Retinal pigment epithelial cell (primary cell): ENCODE results near the gene SLC44A3.

Experiments
- DNase-seq: peaks from one replicate; pipeline ENCODE4 v3.0.0-alpha.2; 2010; ENCODE audit warnings: low read depth
- H3K4me3 ChIP-seq: 2 replicates; pipeline ENCODE4 v1.5.1; 2011; ENCODE audit warnings: mild to moderate bottlenecking, low read length, control low read depth, moderate library complexity
- TF ChIP-seq, protein P1 (sequence below): conservative IDR thresholded peaks from 2 replicates; pipeline ENCODE4 v1.5.1; 2011; ENCODE audit warnings: low read depth, low read length, control low read depth, inconsistent platforms

The SLC44A3 gene

DNA sequence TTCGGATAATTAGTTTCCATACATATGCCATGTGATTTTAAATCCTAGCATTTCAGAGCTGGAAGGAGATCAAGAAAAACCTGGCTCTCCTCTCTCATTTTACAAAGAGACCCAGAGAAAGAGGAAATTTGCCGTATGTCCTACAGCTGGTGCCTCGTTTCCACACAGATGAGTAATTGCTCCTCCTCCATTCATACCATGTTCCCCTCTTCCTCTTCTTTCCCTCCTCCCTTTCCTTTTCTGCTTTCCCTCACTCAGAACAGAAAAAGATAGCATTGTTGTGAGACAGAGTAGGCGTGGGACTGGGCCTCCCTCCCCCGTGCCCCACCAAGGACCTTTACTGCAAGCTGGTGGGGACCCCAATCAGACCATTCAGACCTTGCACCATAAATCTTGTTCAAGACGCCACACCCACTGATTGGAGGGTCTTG lies 13.7 kb upstream of the SLC44A3 start:
- TF ChIP-seq, protein P1, sequence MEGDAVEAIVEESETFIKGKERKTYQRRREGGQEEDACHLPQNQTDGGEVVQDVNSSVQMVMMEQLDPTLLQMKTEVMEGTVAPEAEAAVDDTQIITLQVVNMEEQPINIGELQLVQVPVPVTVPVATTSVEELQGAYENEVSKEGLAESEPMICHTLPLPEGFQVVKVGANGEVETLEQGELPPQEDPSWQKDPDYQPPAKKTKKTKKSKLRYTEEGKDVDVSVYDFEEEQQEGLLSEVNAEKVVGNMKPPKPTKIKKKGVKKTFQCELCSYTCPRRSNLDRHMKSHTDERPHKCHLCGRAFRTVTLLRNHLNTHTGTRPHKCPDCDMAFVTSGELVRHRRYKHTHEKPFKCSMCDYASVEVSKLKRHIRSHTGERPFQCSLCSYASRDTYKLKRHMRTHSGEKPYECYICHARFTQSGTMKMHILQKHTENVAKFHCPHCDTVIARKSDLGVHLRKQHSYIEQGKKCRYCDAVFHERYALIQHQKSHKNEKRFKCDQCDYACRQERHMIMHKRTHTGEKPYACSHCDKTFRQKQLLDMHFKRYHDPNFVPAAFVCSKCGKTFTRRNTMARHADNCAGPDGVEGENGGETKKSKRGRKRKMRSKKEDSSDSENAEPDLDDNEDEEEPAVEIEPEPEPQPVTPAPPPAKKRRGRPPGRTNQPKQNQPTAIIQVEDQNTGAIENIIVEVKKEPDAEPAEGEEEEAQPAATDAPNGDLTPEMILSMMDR, result no peak
- no peak for DNase-seq
- H3K4me3 ChIP-seq, result peak overlapping the region; percentile 44

DNA sequence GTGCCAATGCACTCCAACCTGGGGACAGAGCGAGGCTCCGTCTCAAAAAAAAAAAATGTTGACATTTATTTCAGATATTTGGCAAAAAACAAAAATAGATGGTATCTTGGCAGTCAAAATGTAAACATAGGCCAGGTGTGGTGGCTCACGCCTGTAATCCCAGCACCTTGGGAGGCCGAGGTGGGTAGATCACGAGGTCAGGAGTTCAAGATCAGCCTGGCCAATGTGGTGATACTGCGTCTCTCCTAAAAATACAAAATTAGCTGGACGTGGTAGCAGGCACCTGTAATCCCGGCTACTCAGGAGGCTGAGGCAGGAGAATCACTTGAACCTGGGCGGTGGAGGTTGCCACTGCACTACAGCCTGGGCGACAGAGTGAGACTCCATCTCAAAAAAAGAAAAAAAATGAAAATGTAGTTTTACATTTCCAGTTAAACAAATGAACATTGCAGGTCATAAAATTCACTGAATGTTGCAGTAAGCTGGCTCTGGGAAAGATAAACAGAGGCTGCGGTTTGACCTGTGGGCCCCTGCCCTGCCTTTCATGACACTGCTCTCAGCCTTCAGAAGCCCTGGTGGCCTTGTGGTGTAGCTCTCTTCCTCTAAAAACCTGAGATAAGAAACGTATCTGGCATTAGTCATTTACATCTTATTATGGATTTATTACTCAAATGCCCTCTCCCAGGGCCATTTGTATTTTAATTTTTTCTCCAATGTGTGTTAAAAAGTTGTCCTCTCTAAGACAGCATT lies 12.2 kb upstream of the SLC44A3 start:
- TF ChIP-seq, protein P1, result no peak
- no peak for DNase-seq
- no peak overlapping the region for H3K4me3 ChIP-seq

DNA sequence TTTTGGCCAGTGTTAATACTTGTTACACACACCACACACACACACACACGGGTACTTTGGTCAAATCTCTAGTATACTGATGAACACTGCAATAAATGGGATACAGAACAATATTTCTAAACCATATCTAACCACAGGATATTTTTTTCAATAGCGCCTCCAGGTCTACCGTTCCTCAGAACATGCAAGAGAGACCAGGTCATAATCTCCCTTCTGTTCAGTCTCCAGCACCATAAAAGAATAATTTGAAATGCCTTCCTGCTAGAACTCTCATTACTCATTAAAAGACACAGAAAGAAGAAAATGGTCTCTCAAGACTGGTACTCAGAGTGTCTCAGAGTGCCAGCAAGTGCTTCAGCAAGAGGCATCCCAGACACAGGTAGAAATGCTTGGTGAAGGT lies 11.5 kb upstream of the SLC44A3 start:
- no peak overlapping the region for H3K4me3 ChIP-seq
- TF ChIP-seq, protein P1, result no peak
- no peak for DNase-seq

DNA sequence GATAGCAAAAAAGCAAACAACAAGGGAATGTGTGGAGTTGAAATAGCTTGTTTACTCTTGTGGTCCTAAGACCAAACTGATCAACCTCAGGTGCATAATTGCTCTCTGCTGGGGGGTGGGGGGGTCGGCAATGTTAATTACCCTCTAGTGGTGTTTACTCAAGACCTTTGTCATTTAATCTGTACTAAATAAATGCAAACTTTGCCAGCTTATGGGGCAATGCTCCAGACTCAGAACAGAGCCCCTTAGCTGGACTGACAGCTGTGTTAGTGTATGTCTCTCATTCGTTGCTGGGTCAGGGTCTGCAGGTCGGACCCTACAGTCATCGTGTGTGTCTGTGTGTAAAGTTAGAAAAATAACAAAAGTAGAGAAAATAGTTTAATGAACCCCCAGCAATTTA lies 7.2 kb upstream of the SLC44A3 start:
- H3K4me3 ChIP-seq, result no peak overlapping the region
- no peak for DNase-seq
- TF ChIP-seq, protein P1, result no peak

DNA sequence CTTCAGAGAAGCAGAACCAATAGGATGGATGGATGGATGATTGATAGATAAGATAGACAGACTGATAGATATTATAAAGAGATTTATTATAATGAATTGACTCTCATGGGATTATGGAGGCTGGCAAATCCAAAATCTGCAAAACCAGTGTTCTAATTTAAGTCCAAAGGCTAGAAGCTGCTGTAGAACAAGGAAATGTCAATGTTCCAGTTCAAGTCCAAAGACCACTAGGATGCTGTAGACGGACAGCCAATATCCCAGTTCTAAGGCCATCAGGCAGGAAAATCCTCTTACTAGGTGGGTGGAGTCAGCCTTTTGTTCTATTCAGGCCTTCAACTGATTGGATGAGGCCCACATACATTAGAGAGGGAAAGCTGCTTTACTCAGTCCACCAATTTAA lies 4.1 kb upstream of the SLC44A3 start:
- H3K4me3 ChIP-seq, result no peak overlapping the region
- TF ChIP-seq, protein P1, result no peak
- no peak for DNase-seq

DNA sequence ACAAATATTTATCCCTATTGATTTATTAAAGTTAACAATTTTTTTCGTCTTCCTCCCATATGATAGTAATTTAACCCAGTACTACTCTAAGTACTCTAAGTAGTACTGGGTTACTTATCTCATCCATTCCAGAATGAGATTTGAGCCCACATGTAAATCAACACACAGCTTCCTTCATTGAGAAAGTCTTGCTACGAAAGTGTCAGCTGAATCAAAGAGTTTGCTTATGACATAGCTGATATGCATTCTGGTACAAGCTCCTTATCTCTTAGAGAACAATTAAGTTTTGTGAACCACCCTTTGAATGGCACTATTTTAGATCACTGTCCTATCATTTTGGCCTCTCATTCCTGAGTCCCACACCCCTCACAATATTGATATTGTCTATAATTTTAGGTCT lies 2.4 kb upstream of the SLC44A3 start:
- TF ChIP-seq, protein P1, result no peak
- no peak for DNase-seq
- H3K4me3 ChIP-seq, result no peak overlapping the region

DNA sequence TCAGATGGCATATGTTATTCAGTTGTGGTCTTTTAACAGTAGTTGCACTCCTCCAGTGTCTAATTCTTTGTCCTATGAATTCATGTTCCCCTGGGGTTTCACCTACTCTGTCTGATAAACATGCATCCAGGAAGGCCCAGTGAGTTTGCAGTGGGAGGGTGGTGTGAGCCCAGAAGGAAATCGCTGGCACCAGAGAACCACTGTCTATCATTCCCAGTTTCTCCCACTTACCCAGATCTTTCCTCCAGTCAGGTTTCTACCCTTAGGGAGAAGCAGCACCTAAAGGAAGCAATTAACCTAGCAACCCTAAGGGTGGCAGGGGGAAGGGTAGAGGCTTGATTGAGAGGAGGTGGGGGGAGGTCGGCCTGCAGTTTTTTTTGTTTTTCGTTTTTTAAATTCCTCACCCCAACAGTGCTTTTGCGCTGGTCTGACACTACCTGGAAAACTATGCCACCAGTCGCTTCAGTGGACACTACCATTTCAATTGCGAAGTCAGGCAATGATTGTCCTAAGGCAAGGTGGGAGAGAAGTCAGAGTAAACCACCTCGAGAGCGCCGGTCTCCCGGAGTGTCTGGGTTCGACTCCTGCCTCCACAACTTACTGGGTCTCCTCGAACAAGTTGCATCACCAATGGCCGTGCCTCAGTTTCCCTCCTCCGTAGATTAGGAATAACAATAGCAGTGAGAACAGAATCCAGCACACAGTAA lies 766 bp upstream of the SLC44A3 start:
- no peak for DNase-seq
- peak overlapping the region; percentile 66 for H3K4me3 ChIP-seq
- TF ChIP-seq, protein P1, result no peak
